NB4 (cell line): Measurements from ENCODE around the gene PDZD11.

ENCODE experiments used
- CTCF ChIP-seq: IDR thresholded peaks from one replicate; pipeline ENCODE4 v1.5.1; 2012; ENCODE audit warnings: low read depth, low read length
- MYC ChIP-seq: IDR thresholded peaks from 2 replicates; pipeline ENCODE4 v1.6.1; 2011; ENCODE audit warnings: low read depth, low read length
- POLR2A ChIP-seq: IDR thresholded peaks from 2 replicates; pipeline ENCODE4 v1.6.1; 2011; ENCODE audit warnings: mild to moderate bottlenecking; ENCODE audit not compliant: insufficient read length; ENCODE audit errors: extremely low read depth

- TF ChIP-seq POLR2A: no peak
- no peak for TF ChIP-seq CTCF
- TF ChIP-seq MYC: no peak
These were observed 24.9 kb downstream of the PDZD11 start for GRCh38 chrX:70264784-70265183.
